ENCODE results near the gene TMEM258.

TMEM258 gene

DNA sequence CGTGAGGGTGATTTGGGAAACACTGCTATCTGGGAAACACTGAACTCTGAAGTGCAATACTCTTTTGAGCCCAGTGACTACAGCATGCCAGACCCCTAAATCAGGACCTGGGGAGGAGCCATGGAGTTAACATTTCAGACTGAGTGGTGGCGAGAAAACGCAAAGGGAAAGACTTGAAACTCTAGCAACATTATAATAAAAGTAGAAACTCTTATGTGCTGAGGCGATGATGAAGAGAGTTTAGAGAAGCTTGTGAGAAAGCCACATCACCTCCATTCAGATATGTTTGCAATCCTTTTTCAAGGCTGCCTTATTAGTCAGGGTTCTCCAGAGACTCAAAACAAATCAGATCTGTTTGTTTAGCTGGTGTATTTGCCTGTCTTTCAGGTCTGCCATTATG is 2.2 kb upstream of the TMEM258 start:
- DNase-seq, result no peak

DNA sequence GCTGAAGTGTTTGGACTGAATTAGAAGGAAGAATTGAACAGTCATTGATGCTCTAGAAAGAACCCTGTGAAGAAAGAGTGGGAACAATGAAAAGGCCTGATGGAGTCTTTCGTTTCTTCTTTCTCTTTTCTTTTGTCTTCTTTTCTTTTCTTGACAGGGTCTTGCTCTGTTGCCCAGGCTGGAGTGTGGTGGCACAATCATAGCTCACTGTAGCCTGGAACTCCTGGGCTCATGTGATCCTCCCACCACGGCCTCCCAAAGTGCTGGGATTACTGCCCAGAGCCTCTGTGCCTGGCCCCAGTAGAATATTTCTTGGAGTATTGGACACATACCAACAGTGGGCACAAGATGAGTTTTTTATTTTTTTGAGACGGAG is 1.4 kb upstream of the TMEM258 start:
- no peak for DNase-seq

DNA sequence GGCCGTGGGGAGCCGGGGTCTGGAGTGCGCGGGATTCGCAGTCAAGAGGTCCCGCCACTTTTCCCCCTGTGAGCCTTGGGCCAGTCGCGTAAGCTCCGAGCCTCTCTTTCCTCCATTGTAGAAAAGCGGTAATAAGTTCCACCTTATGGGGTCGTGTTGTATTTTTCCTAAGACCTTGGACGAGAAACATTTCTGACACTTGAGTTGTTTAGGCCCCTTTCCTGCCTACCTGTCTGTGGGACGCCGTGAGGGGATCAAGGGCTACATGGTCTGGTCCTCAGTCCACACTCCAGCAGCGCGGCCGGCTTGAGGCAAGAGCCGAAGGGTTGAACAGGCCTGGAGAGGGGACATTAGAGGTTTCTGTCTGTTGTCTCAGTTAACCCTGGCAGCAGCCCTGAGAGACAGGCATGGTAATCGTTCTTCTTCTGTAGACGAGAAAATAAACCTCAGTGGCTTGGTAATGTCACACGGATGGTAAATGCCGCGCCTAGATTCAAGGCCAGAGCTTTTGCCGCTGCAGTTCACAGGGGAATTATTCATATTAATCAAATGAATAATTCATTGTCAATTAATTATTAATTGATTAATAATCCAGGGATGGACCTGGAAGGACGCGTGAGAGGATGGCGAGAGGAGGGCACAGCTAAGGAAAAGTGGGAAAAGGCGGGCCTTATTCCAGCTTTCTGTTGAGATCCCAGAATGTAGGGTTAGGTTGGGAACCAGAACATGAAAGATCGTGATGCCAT is 857 bp upstream of the TMEM258 start:
- DNase-seq, result no peak

- DNase-seq, result peak; percentile 47
These were observed 576 bp downstream of the TMEM258 start for GRCh38 chr11:61791737-61792309.

DNA sequence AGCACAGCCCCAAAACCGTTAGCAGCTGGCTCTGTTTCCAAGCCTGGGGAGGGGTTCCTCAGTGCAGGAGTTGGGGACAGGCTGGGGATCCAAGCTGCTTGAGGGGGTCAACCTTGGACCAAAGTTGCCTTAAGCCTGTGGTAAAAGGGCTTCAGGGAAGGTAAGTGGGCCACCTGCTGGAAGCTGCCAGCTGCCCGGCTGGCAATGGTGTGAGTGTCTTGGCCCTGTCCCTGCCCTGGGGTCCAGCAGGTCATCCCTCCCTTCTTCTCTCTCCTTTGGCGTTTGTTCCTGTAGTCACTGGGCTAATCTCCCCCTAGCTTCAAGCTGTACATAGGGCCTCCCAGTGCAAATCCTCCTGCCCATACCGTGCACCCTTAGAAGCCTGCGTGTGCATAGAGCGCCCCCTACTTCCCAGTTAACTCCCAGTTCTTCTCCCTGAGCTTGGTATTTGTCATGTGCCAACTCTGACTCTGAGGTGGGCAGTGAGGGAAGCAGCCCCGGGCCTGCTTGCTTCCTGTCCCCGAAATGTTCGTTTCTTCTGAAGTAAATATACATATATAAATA is 4.4 kb downstream of the TMEM258 start:
- no peak for DNase-seq

- DNase-seq, result no peak
These were observed 6.5 kb downstream of the TMEM258 start for GRCh38 chr11:61785837-61786402.

GRCh38 chr11:61784506-61784805 is 7.9 kb downstream of the TMEM258 start:
- no peak for DNase-seq

DNA sequence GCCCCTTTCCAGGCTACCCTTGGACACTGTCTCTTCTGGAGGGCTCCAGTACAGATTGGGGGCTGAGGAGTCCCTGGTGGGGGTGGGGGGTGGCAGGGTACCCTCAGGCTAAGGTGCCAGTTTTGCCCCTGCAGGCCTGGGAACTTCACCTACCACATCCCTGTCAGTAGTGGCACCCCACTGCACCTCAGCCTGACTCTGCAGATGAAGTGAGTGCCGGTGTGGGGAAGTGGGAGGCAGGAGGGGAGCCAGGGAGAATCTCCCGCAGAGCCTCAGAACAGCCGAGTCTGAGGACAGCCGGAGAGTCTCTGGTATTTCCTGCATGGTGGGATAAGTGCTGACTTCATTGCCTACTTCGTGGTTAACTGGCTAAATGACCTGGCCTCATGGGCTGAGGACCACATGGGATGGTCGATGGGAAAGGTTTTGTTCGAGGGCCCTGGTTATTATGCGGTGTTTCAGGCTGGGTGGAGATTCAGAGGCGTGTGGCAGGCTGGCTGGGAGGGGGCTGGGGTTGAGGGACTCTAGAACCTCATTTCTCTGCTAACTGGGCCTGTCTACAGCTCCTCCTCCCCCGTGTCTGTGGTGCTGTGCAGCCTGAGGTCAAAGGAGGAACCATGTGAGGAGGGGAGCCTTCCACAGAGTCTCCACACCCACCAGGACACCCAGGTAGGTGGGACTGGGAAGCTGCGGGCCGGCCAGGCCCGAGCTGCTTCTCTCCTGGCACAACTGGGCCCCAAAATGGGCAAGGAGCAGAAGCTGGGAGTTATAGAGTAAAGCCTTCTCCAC is 8.5 kb downstream of the TMEM258 start:
- no peak for DNase-seq

DNA sequence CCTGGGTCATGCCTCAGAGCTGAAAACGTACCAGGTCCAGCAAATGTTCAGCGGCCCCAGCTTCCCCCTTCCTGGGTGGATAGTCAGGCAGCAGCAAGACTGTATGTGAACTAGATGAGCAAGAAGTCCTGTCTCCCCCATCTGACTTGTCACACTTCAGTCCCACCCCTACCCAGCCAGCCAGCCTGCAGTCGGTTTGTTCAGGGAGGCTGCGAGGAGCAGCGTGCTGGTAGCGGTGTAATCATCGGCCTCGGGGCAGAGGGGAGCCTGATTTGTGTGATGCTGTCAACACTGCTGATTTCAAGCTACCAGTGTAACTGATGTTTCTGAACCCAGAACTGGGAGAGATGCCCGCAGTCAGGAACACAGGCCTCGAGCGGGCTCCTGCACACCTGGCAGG is 9.6 kb downstream of the TMEM258 start:
- DNase-seq, result no peak

DNA sequence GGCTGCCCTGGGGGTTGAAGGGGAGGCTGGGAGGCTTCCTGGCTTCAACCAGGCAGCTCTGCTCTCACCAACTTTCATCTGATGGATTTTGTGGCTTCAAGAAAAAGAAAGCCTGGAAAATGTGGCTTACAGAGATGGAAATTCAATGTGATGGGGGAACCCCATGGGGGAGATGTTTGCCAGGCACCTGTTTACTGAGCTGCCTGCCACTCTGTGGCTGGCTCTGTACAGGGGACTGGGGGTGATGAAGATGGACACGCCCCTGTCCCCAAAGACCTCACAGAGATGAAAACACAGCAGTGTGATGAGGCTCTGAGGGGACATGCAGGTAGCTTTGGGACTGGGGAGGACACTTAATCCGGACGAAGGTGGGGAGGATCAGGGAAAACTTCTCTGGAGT is 10.1 kb downstream of the TMEM258 start:
- no peak for DNase-seq

DNA sequence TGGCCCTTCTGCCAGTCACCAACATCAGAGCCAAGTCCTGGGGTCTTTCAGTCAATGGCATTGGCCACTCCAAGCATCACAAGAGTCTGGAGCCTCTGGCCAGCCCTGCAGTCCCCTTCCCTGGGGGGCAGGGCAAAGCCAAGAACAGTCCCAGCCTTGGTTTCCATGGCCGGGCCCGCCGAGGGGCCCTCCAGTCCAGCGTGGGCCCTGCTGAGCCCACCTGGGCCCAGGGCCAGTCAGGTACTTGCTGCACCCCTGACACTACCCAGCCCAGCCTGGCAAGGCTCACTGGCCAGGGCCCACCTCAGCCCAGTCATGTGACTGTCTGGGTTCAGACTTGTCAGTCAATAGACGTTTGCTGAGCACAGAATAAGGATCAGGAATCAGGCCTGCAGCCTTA is 10.8 kb downstream of the TMEM258 start:
- DNase-seq, result no peak

DNA sequence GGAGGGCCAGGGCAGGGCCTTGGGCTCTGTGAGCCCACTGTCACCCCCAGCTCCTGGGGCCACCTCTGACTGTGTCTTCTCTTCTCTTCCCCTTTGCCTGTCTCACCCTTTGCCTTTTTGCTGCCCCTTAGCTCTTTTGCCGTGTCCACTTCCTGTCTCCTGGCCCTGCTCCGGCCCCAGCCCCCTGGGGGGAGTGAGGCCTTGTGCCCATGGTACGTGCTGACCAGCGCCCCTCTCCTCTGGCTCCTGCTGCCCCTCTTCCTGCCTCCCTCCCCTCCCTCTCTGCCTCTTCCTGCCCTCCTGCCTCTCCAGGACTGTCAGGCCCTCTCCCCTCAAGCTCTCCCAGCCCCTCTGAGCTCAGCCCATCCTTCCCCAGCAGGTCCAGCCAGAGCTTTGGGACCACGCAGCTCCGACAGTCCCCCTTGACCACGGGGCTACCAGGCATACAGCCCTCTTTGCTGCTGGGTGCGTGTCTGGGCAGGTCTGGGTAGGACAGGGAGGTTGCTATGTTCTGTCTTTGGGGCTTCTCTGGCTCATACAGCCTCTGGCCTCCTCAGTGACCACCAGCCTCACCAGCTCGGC is 11.7 kb downstream of the TMEM258 start:
- no peak for DNase-seq

DNA sequence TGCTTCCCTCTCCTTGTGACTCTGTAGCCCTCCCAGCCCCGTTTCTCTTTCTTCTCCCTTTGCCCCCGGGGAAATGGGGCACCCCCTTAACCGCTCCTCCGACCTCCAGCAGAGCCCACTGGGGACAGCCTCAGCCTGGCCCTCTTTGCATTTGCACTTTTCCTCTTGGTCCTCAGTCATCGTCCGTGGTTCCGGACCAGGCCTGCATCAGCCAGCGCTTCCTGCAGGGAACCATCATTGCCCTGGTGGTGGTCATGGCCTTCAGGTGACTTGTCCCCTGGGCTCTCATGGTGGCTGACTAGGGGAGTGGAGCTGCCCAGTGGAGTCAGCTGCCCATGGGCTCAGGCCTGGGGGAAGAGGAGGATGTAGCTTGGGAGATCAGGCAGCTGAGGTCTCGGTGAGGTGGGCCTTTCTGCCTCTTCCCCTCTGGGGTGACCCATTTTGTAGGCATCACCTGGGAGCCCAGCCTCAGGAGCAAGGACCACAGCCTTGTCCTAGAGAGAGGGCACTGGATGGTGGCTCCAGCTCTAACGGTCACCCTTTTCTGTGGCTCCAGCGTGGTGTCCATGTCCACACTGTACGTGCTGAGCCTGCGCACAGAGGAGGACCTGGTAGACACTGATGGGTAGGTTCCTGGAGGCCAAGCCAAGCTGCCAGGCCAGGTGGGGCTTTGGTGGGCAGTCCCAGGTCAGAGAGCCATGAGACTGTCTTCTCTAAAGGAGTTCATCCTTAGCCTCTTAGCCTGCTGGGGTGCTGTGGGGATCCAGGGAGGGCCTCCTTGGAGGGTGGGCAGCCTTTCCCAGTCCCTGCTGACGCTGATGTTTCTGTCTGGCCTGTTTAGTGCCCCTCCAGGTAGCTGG is 12.5 kb downstream of the TMEM258 start:
- no peak for DNase-seq

- no peak for DNase-seq
These were observed 13.3 kb downstream of the TMEM258 start for GRCh38 chr11:61778920-61779650.

DNA sequence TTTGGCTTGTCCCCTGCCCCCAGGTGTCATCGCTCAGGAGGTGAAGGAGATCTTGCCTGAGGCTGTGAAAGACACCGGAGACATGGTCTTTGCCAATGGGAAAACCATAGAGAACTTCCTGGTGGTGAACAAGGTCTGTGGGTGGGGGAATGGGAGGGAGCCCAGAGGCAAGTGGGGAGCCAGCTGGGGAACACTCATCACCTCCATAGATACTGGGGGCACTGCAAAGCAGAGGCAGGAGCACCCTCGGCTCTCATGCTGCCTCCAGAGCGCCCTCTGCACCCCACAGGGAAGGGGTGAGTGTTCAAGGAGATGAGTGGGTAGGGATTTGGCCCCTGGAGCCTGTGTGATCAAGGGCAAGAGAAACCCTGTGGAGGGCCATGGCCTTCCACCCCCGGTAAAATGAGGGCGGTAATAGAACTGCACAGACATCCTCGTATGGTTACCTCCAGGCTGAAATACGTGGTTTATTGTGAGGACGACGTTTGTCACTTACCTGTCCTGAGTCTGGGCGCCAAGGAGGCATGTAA is 14.0 kb downstream of the TMEM258 start:
- DNase-seq, result no peak

GRCh38 chr11:61777234-61778090 is 14.9 kb downstream of the TMEM258 start:
- peak; percentile 62 for DNase-seq

GRCh38 chr11:61776561-61777075 is 15.8 kb downstream of the TMEM258 start:
- DNase-seq, result peak; percentile 37

- no peak for DNase-seq
These were observed 16.5 kb downstream of the TMEM258 start for GRCh38 chr11:61775606-61776554.

- DNase-seq, result no peak
These were observed 17.3 kb downstream of the TMEM258 start for GRCh38 chr11:61775106-61775505.
